ENCODE results near the gene FZR1.

The FZR1 gene

GRCh38 chr19:3532154-3532786, 26.2 kb downstream of the FZR1 start:
- WGBS (ENCODE audit: extremely low coverage, insufficient coverage, low lambda C conversion rate), result no CpG with 5 or more reads among the region's 33 CpGs
- H2AK5ac ChIP-seq (ENCODE audit: low read length), result no peak overlapping the region
- no peak overlapping the region for H2BK120ac ChIP-seq (ENCODE audit: low read depth, low read length)
- no peak overlapping the region for H3K18ac ChIP-seq (ENCODE audit: low read length)
- H3K9ac ChIP-seq (ENCODE audit: low read length), result no peak overlapping the region
- H3K4me1 ChIP-seq (ENCODE audit: control insufficient read depth, low read depth, low read length), result no peaks in the 10 kb centered on the region
- H3K27ac ChIP-seq (ENCODE audit: low read depth, low read length), result no peak overlapping the region
- H3K79me2 ChIP-seq (ENCODE audit: control insufficient read depth, insufficient read depth, low read length), result no peaks in the 10 kb centered on the region
- H3K56ac ChIP-seq (ENCODE audit: low read length), result no peak overlapping the region
- no peaks in the 10 kb centered on the region for H3K79me1 ChIP-seq (ENCODE audit: low read length)
- H3K4me2 ChIP-seq (ENCODE audit: low read length), result no peak overlapping the region
- no peak overlapping the region for H2BK5ac ChIP-seq (ENCODE audit: low read length)
- H2BK15ac ChIP-seq (replicated peaks; ENCODE audit: low read depth), result no peak overlapping the region
- no peak overlapping the region for H3K4me3 ChIP-seq (ENCODE audit: low read length)
- no peak overlapping the region for H3K4ac ChIP-seq (ENCODE audit: low read depth, low read length)
- peaks cover 8% of the 10 kb centered on the region for H3K36me3 ChIP-seq (ENCODE audit: control insufficient read depth, insufficient read depth, low read length)
- H3K23ac ChIP-seq (ENCODE audit: low read length), result no peak overlapping the region
- no peak overlapping the region for H4K5ac ChIP-seq (ENCODE audit: low read length)
- DNase-seq, result no peak
- no peaks in the 10 kb centered on the region for H3K27me3 ChIP-seq (ENCODE audit: insufficient read depth, low read length, poor library complexity)
- H4K8ac ChIP-seq (ENCODE audit: low read depth, low read length), result no peak overlapping the region

DNA sequence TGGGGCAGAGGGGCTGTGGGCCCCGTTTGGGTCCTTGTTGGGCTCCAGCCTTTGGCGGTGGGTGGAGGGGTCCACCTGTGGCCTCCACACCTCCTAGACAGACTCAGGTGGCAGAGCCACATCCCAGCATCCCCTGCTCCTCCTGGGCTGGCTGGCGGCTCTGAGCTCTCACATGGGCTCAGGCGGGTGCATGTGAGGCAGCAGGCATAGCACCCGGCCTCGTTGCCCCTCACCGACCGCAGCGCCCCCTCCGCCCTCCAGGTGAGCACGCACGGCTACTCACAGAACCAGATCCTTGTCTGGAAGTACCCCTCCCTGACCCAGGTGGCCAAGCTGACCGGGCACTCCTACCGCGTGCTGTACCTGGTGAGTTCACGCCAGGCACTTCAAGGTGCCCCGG, 26.9 kb downstream of the FZR1 start:
- no peak for DNase-seq
- Histone ChIP-seq H2BK120ac (ENCODE audit: low read depth, low read length) (no peak overlapping the region), H3K79me1 (ENCODE audit: low read length) (no peaks in the 10 kb centered on the region), H3K9ac (ENCODE audit: low read length) (no peak overlapping the region), H4K5ac (ENCODE audit: low read length) (no peak overlapping the region), H2AK5ac (ENCODE audit: low read length) (no peak overlapping the region), H3K18ac (ENCODE audit: low read length) (no peak overlapping the region), H3K36me3 (ENCODE audit: control insufficient read depth, insufficient read depth, low read length) (peaks cover 8% of the 10 kb centered on the region), H3K4me2 (ENCODE audit: low read length) (no peak overlapping the region), H3K4ac (ENCODE audit: low read depth, low read length) (no peak overlapping the region), H3K4me3 (ENCODE audit: low read length) (no peak overlapping the region), H3K27me3 (ENCODE audit: insufficient read depth, low read length, poor library complexity) (no peaks in the 10 kb centered on the region), H3K4me1 (ENCODE audit: control insufficient read depth, low read depth, low read length) (no peaks in the 10 kb centered on the region), H3K79me2 (ENCODE audit: control insufficient read depth, insufficient read depth, low read length) (no peaks in the 10 kb centered on the region), H2BK15ac (replicated peaks; ENCODE audit: low read depth) (no peak overlapping the region), H3K27ac (ENCODE audit: low read depth, low read length) (no peak overlapping the region), H4K8ac (ENCODE audit: low read depth, low read length) (no peak overlapping the region), H2BK5ac (ENCODE audit: low read length) (no peak overlapping the region), H3K56ac (ENCODE audit: low read length) (no peak overlapping the region), H3K23ac (ENCODE audit: low read length) (no peak overlapping the region)
- WGBS (ENCODE audit: extremely low coverage, insufficient coverage, low lambda C conversion rate), result no CpG with 5 or more reads among the region's 17 CpGs

DNA sequence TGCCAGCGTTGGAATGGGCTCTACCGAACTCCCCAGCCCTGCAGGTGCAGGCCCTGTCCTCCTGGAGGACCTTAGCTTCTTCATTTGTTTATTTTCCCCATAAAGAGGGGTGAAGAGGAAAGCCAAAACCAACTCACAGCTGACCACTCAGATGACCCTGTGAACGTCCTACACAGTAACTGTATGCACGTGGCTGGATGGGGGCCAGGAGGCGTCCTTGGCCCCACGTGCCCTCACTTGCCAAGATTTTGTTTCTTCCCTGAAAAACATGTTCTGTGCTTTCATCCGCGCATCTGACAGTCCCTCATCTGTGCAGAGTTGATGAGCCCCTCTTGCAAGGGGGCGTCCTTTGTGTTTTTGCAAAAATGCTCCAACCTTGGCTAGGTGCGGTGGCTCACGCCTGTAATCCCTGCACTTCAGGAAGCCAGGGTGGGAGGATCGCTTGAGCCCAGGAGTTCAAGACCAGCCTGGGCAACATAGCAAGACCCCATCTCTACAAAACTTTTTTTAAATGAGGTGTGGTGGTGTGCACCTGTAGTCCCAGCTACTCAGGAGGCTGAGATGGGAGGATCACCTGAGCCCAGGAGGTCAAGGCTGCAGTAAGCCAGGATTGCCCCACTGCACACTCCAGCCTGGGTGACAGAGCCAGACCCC, 27.6 kb downstream of the FZR1 start:
- Histone ChIP-seq H3K27ac (ENCODE audit: low read depth, low read length) (no peak overlapping the region), H4K8ac (ENCODE audit: low read depth, low read length) (no peak overlapping the region), H4K5ac (ENCODE audit: low read length) (no peak overlapping the region), H3K9ac (ENCODE audit: low read length) (no peak overlapping the region), H3K79me1 (ENCODE audit: low read length) (no peaks in the 10 kb centered on the region), H3K4me3 (ENCODE audit: low read length) (no peak overlapping the region), H3K27me3 (ENCODE audit: insufficient read depth, low read length, poor library complexity) (no peaks in the 10 kb centered on the region), H3K23ac (ENCODE audit: low read length) (no peak overlapping the region), H2BK15ac (replicated peaks; ENCODE audit: low read depth) (no peak overlapping the region), H2BK120ac (ENCODE audit: low read depth, low read length) (no peak overlapping the region), H3K4ac (ENCODE audit: low read depth, low read length) (no peak overlapping the region), H2AK5ac (ENCODE audit: low read length) (no peak overlapping the region), H3K4me2 (ENCODE audit: low read length) (no peak overlapping the region), H3K36me3 (ENCODE audit: control insufficient read depth, insufficient read depth, low read length) (peaks cover 8% of the 10 kb centered on the region), H2BK5ac (ENCODE audit: low read length) (no peak overlapping the region), H3K18ac (ENCODE audit: low read length) (no peak overlapping the region), H3K56ac (ENCODE audit: low read length) (no peak overlapping the region), H3K79me2 (ENCODE audit: control insufficient read depth, insufficient read depth, low read length) (no peaks in the 10 kb centered on the region), H3K4me1 (ENCODE audit: control insufficient read depth, low read depth, low read length) (no peaks in the 10 kb centered on the region)
- WGBS (ENCODE audit: extremely low coverage, insufficient coverage, low lambda C conversion rate), result no CpG with 5 or more reads among the region's 12 CpGs
- no peak for DNase-seq

DNA sequence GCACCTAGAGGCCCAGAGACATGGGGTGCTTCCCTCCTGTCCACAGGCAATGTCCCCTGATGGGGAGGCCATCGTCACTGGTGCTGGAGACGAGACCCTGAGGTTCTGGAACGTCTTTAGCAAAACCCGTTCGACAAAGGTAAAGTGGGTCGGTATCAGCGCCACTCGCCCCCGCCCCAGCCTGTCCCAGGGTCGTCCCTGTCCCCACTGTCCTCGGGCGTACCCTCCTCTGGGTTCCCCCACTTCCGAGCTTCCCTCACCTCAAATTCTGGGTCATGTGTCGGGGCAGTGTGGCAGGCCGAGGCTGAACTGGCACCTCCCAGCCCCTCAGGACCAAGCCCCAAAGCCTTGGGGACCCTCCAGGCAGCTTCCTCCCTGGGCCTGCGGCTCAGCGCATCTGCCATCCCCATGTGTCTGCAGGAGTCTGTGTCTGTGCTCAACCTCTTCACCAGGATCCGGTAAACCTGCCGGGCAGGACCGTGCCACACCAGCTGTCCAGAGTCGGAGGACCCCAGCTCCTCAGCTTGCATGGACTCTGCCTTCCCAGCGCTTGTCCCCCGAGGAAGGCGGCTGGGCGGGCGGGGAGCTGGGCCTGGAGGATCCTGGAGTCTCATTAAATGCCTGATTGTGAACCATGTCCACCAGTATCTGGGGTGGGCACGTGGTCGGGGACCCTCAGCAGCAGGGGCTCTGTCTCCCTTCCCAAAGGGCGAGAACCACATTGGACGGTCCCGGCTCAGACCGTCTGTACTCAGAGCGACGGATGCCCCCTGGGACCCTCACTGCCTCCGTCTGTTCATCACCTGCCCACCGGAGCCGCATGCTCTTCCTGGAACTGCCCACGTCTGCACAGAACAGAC, 28.5 kb downstream of the FZR1 start:
- H3K4me2 ChIP-seq (ENCODE audit: low read length), result no peak overlapping the region
- H3K27ac ChIP-seq (ENCODE audit: low read depth, low read length), result no peak overlapping the region
- no peak overlapping the region for H3K56ac ChIP-seq (ENCODE audit: low read length)
- H3K36me3 ChIP-seq (ENCODE audit: control insufficient read depth, insufficient read depth, low read length), result peaks cover 8% of the 10 kb centered on the region
- H3K4ac ChIP-seq (ENCODE audit: low read depth, low read length), result no peak overlapping the region
- H2BK5ac ChIP-seq (ENCODE audit: low read length), result no peak overlapping the region
- H3K4me1 ChIP-seq (ENCODE audit: control insufficient read depth, low read depth, low read length), result no peaks in the 10 kb centered on the region
- H4K5ac ChIP-seq (ENCODE audit: low read length), result no peak overlapping the region
- no peak overlapping the region for H2BK15ac ChIP-seq (replicated peaks; ENCODE audit: low read depth)
- H4K8ac ChIP-seq (ENCODE audit: low read depth, low read length), result no peak overlapping the region
- no peak overlapping the region for H2BK120ac ChIP-seq (ENCODE audit: low read depth, low read length)
- no peak overlapping the region for H2AK5ac ChIP-seq (ENCODE audit: low read length)
- no CpG with 5 or more reads among the region's 38 CpGs for WGBS (ENCODE audit: extremely low coverage, insufficient coverage, low lambda C conversion rate)
- no peak overlapping the region for H3K23ac ChIP-seq (ENCODE audit: low read length)
- DNase-seq, result no peak
- no peaks in the 10 kb centered on the region for H3K79me1 ChIP-seq (ENCODE audit: low read length)
- no peaks in the 10 kb centered on the region for H3K79me2 ChIP-seq (ENCODE audit: control insufficient read depth, insufficient read depth, low read length)
- no peak overlapping the region for H3K4me3 ChIP-seq (ENCODE audit: low read length)
- H3K18ac ChIP-seq (ENCODE audit: low read length), result no peak overlapping the region
- H3K27me3 ChIP-seq (ENCODE audit: insufficient read depth, low read length, poor library complexity), result no peaks in the 10 kb centered on the region
- H3K9ac ChIP-seq (ENCODE audit: low read length), result no peak overlapping the region

GRCh38 chr19:3535235-3535535, 29.1 kb downstream of the FZR1 start:
- no peak overlapping the region for H3K23ac ChIP-seq (ENCODE audit: low read length)
- no peak overlapping the region for H2BK15ac ChIP-seq (replicated peaks; ENCODE audit: low read depth)
- H3K27me3 ChIP-seq (ENCODE audit: insufficient read depth, low read length, poor library complexity), result no peaks in the 10 kb centered on the region
- WGBS (ENCODE audit: extremely low coverage, insufficient coverage, low lambda C conversion rate), result no CpG with 5 or more reads among the region's 9 CpGs
- no peak overlapping the region for H3K56ac ChIP-seq (ENCODE audit: low read length)
- H3K79me1 ChIP-seq (ENCODE audit: low read length), result no peaks in the 10 kb centered on the region
- no peak overlapping the region for H3K4me2 ChIP-seq (ENCODE audit: low read length)
- H4K8ac ChIP-seq (ENCODE audit: low read depth, low read length), result no peak overlapping the region
- no peak for DNase-seq
- no peak overlapping the region for H3K4me3 ChIP-seq (ENCODE audit: low read length)
- no peak overlapping the region for H3K9ac ChIP-seq (ENCODE audit: low read length)
- H2BK5ac ChIP-seq (ENCODE audit: low read length), result no peak overlapping the region
- no peak overlapping the region for H3K18ac ChIP-seq (ENCODE audit: low read length)
- no peak overlapping the region for H2BK120ac ChIP-seq (ENCODE audit: low read depth, low read length)
- peaks cover 8% of the 10 kb centered on the region for H3K36me3 ChIP-seq (ENCODE audit: control insufficient read depth, insufficient read depth, low read length)
- no peak overlapping the region for H4K5ac ChIP-seq (ENCODE audit: low read length)
- no peak overlapping the region for H3K27ac ChIP-seq (ENCODE audit: low read depth, low read length)
- no peak overlapping the region for H2AK5ac ChIP-seq (ENCODE audit: low read length)
- H3K79me2 ChIP-seq (ENCODE audit: control insufficient read depth, insufficient read depth, low read length), result no peaks in the 10 kb centered on the region
- H3K4ac ChIP-seq (ENCODE audit: low read depth, low read length), result no peak overlapping the region
- no peaks in the 10 kb centered on the region for H3K4me1 ChIP-seq (ENCODE audit: control insufficient read depth, low read depth, low read length)

All from mesendoderm (in vitro differentiated cells).